ELR (cell line): ENCODE data around the gene ABTB2.

Experiments used
- DNase-seq: peaks from one replicate; pipeline ENCODE4 v3.0.0-alpha.2; 2015; ENCODE audit warnings: low read depth

The ABTB2 gene

GRCh38 chr11:34166806-34167740 is 190.7 kb downstream of the ABTB2 start:
- DNase-seq: no peak

DNA sequence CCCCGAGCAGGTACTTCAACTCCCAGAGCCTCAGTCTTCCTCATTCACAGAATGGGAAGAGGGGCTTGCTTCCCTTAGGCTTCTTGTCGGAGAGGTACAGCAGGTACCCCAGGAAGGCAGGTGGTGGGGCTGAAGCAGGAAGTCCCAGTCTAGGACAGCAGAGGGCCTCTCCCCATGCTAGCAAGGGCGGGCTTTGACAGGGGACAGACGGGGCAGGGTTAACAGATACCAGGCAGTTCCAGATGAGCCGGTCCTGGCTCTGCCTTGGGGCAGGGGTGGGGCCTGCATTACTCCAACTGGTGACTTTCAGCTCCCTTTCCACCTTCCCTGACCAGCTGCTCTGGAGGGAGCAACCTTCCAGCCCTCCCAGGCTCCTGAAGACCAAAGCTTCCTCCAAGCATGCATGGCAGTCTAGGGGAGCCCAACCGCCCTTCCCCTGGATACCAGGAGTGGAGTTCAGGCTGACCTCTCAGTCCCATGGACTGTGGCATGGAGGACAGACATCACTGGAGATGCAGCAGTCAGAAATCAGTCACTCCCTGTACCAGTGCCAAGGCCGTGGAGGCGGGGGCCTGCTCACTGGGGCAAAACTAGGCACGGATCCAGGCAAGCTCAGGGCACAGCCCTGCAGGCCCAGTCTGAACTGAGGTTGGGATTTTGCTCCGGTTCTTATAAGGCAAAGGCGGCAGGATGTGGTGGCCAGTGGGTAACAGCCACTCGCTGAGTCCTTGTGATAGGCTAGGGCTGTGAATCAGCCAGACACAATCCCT is 191.8 kb downstream of the ABTB2 start:
- no peak for DNase-seq

DNA sequence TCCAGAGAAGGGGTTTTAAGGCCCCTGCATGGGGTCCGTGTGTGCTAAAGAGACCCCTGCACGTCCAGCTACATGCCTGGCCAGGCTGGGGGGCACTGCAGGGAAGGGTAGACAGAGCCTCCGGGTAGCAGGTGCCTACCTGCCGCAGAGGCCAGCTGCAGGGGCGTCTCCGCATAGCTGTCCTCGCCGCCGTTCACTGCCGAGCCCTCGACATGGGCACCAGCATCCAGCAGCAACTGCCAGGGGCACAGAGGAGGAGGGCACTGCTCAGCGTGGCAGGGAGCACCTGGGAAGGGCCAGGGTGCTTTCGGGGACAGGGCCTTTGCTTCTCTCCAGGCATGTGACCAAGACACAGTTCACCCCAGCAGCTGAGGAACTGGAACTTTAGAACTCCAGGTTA is 192.7 kb downstream of the ABTB2 start:
- DNase-seq: no peak

- no peak for DNase-seq
Measured at GRCh38 chr11:34162856-34163255, 195.0 kb downstream of the ABTB2 start.

DNA sequence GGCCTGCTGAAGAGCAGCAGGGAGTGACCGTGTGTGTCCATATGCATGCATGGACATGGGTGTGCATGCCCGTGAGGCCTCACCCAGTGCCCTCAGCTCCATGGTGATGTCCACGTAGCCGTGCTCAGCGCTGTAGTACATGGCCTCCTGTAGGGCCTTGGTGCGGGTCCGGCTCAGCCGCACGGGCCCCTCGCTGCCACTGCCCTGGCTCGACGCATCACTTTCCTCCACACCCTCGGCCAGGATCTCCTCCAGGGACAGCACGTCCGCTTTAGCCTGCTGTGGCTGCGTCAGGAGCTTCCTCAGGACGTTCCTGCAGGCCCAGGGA is 195.4 kb downstream of the ABTB2 start:
- no peak for DNase-seq

DNA sequence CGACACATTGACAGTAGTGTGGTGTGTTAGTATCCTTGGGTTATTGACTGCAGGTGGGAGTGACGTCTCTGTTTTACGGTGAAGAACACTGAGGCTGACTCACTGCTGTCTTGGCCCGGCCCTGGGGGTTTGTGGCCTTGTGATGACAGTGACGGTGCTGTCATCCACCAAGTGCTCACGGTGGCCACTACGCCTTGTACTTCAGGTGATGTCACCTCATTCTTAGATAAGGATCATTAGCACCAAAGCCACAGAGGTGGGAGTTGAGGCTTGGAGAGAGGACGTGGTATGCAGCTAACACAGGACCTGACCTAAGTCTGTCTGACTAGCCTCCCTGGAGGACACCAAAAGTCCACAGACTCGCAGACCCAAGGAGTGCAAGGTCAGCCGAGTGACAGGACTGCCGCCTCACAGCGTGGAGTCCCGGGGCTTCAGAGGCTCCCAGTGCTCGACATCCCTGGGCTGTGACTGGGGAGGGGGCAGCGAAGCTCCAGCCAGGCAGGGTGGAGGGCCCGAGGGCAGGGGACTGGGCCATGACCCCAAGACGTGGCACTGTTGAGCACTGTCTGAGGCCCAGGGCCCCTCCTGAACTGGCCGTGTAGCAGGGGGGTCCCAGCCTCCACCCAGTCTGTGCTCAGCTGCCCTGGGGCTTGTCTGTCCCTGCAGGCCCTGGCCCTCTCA is 195.9 kb downstream of the ABTB2 start:
- peak; percentile 45 for DNase-seq

- DNase-seq: no peak
Measured at GRCh38 chr11:34161361-34161760, 196.4 kb downstream of the ABTB2 start.

DNA sequence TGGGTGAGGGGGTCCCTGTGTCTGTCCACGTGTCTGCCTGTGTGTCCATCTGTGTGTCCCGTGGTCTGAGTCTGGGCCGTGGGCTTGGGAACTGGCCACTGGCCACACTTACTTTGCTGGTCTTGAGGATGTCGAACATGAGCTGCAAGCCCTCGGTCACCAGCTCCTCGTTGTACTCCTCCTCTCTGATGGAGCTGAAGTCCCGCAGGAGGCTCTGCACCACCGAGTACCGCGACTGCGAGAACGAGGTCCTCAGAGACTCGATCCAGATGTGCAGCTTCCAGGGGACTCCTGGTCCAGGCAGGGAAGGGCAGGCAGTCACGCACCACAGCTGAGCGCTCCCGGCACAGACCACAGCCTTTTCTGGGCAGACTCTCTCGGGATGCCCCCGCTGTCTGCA is 197.0 kb downstream of the ABTB2 start:
- DNase-seq: no peak

- DNase-seq: no peak
Measured at GRCh38 chr11:34160049-34160721, 197.6 kb downstream of the ABTB2 start.

- no peak for DNase-seq
Measured at GRCh38 chr11:34158661-34159060, 199.1 kb downstream of the ABTB2 start.

GRCh38 chr11:34157163-34157562 is 200.6 kb downstream of the ABTB2 start:
- no peak for DNase-seq

DNA sequence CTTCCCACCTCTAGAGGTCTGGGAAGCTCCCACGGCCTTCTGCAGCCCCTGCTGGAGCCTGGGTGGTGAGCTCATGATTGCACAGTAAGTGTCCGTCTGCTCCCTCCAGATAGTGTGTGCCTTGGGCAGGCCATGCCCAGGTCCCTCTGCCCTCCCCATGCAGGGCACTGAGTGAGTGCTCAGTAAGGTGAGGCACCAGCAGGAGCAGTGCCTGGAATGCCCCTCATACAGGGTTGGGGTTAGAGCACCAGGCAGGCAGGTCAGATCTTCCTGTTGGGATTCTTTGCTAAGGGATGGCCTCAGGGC is 202.1 kb downstream of the ABTB2 start:
- DNase-seq: no peak

GRCh38 chr11:34155057-34155756 is 202.6 kb downstream of the ABTB2 start:
- DNase-seq: no peak

- no peak for DNase-seq
Measured at GRCh38 chr11:34154059-34154875, 203.5 kb downstream of the ABTB2 start.

GRCh38 chr11:34151916-34152845 is 205.6 kb downstream of the ABTB2 start:
- DNase-seq: no peak

DNA sequence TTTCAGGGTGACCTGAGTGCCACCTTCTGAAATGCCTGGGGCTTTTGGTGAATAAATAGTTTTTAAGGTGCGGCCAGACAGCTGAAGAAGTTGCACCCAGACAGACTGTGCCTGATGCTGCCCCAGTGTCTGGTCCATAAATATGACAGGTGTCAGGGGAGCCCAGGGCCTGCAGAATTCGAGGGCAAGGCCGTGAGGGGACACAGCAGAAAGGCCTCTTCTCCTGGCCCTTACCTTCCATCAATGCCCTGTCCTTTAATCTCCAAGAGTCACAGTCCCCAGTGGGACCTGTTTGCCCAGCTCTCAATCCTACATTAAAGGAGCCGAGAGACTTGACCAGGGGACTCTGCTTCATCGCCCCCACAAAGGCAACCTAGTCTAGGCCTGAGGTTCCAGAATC is 206.6 kb downstream of the ABTB2 start:
- DNase-seq: no peak

GRCh38 chr11:34150494-34151151 is 207.2 kb downstream of the ABTB2 start:
- DNase-seq: no peak

DNA sequence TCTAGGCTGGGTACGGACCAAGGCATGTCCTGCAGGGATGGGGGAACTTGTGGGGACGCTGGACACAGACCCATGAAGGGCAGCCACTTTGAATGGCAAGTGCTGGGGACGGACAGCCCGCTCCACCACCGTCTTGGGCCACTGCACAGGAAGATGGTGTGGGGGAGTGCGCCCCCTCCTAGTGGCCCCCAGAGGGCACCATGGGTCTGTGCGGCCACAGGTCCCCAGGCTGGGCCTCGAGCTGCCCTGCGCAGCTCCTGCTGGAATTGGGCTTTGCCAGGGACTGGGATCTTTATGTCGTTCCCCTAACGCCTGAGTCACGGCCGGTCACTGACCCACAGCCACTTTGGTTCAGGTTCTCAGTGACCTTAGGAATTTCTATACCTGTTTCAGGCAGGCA is 208.0 kb downstream of the ABTB2 start:
- DNase-seq: peak; percentile 42

DNA sequence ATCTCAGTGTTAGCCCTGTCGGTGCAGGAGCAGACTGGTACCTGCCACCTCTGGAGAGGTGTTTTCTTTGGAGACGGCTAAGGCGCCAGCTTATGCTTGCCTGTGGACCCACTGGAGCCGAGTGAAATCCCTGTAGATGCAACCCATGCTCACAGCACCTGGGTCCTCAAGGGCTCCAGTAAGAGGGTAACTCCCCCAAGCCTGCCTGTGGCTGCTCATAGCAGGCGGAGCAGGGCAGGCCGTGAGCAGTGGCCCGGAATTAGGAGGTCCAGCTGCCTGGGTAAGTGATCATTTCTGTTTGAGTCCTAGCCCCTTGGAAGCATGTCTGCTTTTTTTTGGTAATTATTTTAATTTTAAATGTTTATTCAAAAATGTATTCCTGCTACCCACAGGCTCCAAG is 208.5 kb downstream of the ABTB2 start:
- no peak for DNase-seq
